GM12872 (cell line): ENCODE data around the gene CUX1.

Source experiments
- CTCF ChIP-seq: IDR thresholded peaks from 3 replicates; pipeline ENCODE4 v1.5.1; 2011; ENCODE audit warnings: low read depth, mild to moderate bottlenecking, low read length, moderate library complexity; ENCODE audit not compliant: insufficient read depth

The CUX1 gene

GRCh38 chr7:101933688-101934121 lies 116.3 kb downstream of the CUX1 start:
- TF ChIP-seq CTCF, result no peak

DNA sequence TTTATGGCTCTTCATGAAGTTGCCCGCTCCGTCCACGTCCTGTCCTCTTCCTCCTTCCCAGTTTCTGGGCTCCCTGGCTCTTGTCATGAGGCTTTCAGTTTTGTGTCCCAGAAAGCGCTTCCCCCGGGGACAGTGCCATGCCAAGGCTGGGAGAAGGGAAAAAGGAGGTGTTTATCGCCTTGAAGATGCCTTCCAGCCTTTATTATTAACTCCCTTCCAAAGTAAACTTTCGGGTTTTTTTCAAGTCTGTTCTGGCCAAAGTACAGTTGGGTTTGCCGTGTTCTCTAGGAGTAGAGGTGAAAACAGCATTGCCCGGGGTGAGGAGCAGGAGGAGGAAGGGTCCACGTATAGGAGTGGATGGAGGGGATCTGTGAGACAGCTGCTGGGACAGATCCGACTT lies 117.2 kb downstream of the CUX1 start:
- TF ChIP-seq CTCF, result no peak

DNA sequence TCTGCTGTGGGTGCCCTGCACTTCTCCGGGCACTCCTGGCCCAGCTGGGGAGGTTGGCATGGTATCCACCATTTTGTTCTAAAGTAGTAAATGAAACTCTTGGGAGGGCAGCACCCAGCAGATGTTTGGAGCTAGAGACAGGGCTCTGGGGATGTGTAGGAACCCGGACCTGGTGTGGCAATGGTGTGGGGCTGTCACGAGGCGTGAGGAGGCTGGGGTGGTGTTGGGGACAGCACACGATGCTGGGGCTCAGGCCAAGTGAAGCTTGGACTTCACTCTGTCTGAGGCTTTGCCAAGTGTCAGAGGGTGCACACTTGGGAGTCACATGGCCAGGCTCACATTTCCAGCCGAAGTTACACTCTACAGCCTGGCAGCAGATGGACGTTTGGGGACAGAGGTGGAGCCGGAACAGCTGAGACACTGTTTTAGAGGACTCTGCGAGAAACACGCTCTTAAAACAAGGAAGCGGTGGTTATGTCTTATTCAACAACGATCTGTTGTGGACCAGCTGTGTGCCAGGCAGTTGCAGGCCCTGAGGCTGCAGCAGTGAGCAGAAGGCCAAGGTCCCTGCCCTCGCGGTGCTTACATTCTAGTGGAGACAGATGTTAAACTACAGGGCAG lies 118.2 kb downstream of the CUX1 start:
- no peak for TF ChIP-seq CTCF

- TF ChIP-seq CTCF, result no peak
Measured at GRCh38 chr7:101936223-101936610, 118.8 kb downstream of the CUX1 start.

- no peak for TF ChIP-seq CTCF
Measured at GRCh38 chr7:101936611-101937231, 119.3 kb downstream of the CUX1 start.

- TF ChIP-seq CTCF, result no peak
Measured at GRCh38 chr7:101937717-101938514, 120.5 kb downstream of the CUX1 start.

GRCh38 chr7:101939136-101939695 lies 121.8 kb downstream of the CUX1 start:
- TF ChIP-seq CTCF, result no peak
